DND-41 (cell line): ENCODE data around the gene SYNDIG1.

Experiments used
- ATAC-seq: fragments of 200-7000 bp; cut with Tn5 transposase; 3 replicates; pipeline ENCODE4 v1.9.1; 2021; ENCODE audit warnings: low read depth; ENCODE audit not compliant: insufficient read depth
- DNase-seq: peaks from one replicate; pipeline ENCODE4 v3.0.0-alpha.2; 2020
- H2AFZ ChIP-seq: 2 replicates; pipeline ENCODE4 v1.6.0; 2012; ENCODE audit warnings: low read depth, low read length
- H3K27ac ChIP-seq: 2 replicates; pipeline ENCODE4 v1.5.1; 2012; ENCODE audit warnings: low read length, inconsistent platforms
- H3K27me3 ChIP-seq: fragments of 200-600 bp; sonication (generic); 2 replicates; pipeline ENCODE4 v1.6.0; 2012; ENCODE audit warnings: low read length, mild to moderate bottlenecking, inconsistent platforms; ENCODE audit not compliant: insufficient read depth, poor library complexity
- H3K36me3 ChIP-seq: 2 replicates; pipeline ENCODE4 v1.5.1; 2012; ENCODE audit warnings: low read length, inconsistent platforms; ENCODE audit not compliant: insufficient read depth
- H3K4me1 ChIP-seq: 2 replicates; pipeline ENCODE4 v1.5.1; 2012; ENCODE audit warnings: mild to moderate bottlenecking, low read length; ENCODE audit not compliant: insufficient read depth
- H3K4me2 ChIP-seq: 2 replicates; pipeline ENCODE4 v1.6.0; 2012; ENCODE audit warnings: mild to moderate bottlenecking, moderate library complexity, low read length, inconsistent platforms; ENCODE audit not compliant: insufficient read depth
- H3K4me3 ChIP-seq, 2 experiments: fragments of 200-600 bp in 1 of 2; shearing (Covaris generic) in 1 of 2; 2 replicates each; pipeline ENCODE4 v1.5.1; 2012 to 2016; ENCODE audit warnings: inconsistent platforms in 2 of 2, low read length in 2 of 2, mild to moderate bottlenecking in 2 of 2, low read depth in 1 of 2, moderate library complexity in 1 of 2
- H3K79me2 ChIP-seq: 2 replicates; pipeline ENCODE4 v1.6.0; 2012; ENCODE audit warnings: low read length, inconsistent platforms; ENCODE audit not compliant: insufficient read depth
- H3K9ac ChIP-seq: 2 replicates; pipeline ENCODE4 v1.6.0; 2012; ENCODE audit warnings: low read depth, mild to moderate bottlenecking, inconsistent platforms, low read length, moderate library complexity
- H3K9me3 ChIP-seq: 2 replicates; pipeline ENCODE4 v1.5.1; 2012; ENCODE audit warnings: low read length, moderate library complexity, mild to moderate bottlenecking, inconsistent platforms; ENCODE audit not compliant: insufficient read depth, severe bottlenecking
- H4K20me1 ChIP-seq: 2 replicates; pipeline ENCODE4 v1.6.0; 2012; ENCODE audit warnings: low read length; ENCODE audit not compliant: insufficient read depth
- EZH2 ChIP-seq: IDR thresholded peaks from 3 replicates; pipeline ENCODE4 v1.6.1; 2012; ENCODE audit warnings: borderline replicate concordance, low read depth, mild to moderate bottlenecking, moderate library complexity, low read length, inconsistent platforms; ENCODE audit not compliant: severe bottlenecking
- TF ChIP-seq, protein P1 (sequence below): IDR thresholded peaks from 2 replicates; pipeline ENCODE4 v1.5.1; 2012; ENCODE audit warnings: borderline replicate concordance, low read length, moderate library complexity, mild to moderate bottlenecking; ENCODE audit not compliant: poor library complexity, severe bottlenecking; ENCODE audit errors: extremely low read depth

The SYNDIG1 gene

DNA sequence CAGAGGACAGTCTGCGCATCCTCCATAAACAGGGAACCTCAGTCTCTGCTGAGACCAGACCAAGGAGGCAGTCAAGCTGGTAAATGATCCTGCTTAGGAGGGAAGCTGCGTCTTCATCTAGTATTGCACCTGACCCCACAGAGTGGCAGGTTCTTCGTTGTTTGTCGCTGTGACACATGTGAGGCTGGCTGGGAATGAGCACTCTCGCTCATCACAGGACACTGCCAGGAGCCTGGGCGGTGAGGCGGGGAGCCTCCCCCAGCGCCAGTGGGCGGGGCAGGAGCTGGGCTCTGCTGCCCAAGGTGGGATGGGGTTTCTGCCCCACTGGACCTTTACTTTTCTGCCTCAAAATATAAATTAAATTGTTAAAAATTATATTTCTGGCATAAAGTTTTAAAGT, 48.4 kb upstream of the SYNDIG1 start:
- no peaks in the 10 kb centered on the region for H3K79me2 ChIP-seq
- no peak overlapping the region for H3K4me3 ChIP-seq
- DNase-seq (no peak), ATAC-seq (no peak)
- H4K20me1 ChIP-seq, result no peaks in the 10 kb centered on the region
- no peak for TF ChIP-seq EZH2
- H3K27ac ChIP-seq, result no peak overlapping the region
- H3K36me3 ChIP-seq, result no peaks in the 10 kb centered on the region
- H3K4me2 ChIP-seq, result no peak overlapping the region
- no peaks in the 10 kb centered on the region for H3K4me1 ChIP-seq
- H3K27me3 ChIP-seq, result no peaks in the 10 kb centered on the region
- H3K9me3 ChIP-seq, result peaks cover 13% of the 10 kb centered on the region
- no peak overlapping the region; the same call in 1 of the 2 replicates for H2AFZ ChIP-seq
- H3K9ac ChIP-seq, result no peak overlapping the region

DNA sequence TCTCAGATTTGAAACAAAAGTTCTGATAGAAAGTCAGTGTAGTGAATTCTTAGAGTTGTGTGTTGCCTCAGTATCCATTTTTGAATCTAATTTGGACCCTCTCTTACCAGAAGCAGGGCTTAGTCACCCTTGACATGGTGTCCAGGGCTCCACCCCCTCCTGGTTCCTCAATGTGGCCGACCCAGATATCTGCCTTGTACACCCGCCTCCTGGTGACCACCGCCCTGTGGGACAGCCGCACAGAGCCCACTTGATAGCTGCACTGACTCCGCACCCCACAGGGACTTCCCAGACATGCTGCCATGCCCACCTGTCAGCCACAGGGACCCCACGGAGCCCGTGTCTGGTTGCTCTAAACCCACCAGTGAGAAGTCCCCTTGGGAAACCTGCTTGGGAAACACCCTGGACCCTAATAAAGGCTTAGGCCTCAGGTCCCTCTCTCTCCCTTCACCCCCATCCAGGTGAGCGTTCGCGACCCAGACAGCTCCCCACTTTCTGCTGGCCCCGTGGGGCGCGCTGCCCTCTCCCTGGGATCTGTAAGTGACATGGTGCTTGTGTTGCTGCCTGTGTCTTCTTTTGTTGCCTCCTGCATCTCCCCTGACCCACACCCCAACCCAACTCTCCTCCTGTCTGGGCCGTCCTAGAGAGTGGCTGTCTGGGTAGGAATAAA, 47.2 kb upstream of the SYNDIG1 start:
- Histone ChIP-seq H2AFZ (no peak overlapping the region), H3K27me3 (no peaks in the 10 kb centered on the region), H3K9me3 (peaks cover 2% of the 10 kb centered on the region), H3K79me2 (no peaks in the 10 kb centered on the region), H3K27ac (no peak overlapping the region), H4K20me1 (no peaks in the 10 kb centered on the region), H3K4me2 (no peak overlapping the region), H3K9ac (no peak overlapping the region), H3K4me1 (no peaks in the 10 kb centered on the region), H3K4me3 (no peak overlapping the region), H3K36me3 (no peaks in the 10 kb centered on the region)
- DNase-seq (no peak), ATAC-seq (no peak)
- TF ChIP-seq, protein P1, sequence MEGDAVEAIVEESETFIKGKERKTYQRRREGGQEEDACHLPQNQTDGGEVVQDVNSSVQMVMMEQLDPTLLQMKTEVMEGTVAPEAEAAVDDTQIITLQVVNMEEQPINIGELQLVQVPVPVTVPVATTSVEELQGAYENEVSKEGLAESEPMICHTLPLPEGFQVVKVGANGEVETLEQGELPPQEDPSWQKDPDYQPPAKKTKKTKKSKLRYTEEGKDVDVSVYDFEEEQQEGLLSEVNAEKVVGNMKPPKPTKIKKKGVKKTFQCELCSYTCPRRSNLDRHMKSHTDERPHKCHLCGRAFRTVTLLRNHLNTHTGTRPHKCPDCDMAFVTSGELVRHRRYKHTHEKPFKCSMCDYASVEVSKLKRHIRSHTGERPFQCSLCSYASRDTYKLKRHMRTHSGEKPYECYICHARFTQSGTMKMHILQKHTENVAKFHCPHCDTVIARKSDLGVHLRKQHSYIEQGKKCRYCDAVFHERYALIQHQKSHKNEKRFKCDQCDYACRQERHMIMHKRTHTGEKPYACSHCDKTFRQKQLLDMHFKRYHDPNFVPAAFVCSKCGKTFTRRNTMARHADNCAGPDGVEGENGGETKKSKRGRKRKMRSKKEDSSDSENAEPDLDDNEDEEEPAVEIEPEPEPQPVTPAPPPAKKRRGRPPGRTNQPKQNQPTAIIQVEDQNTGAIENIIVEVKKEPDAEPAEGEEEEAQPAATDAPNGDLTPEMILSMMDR, result no peak
- TF ChIP-seq EZH2, result no peak

DNA sequence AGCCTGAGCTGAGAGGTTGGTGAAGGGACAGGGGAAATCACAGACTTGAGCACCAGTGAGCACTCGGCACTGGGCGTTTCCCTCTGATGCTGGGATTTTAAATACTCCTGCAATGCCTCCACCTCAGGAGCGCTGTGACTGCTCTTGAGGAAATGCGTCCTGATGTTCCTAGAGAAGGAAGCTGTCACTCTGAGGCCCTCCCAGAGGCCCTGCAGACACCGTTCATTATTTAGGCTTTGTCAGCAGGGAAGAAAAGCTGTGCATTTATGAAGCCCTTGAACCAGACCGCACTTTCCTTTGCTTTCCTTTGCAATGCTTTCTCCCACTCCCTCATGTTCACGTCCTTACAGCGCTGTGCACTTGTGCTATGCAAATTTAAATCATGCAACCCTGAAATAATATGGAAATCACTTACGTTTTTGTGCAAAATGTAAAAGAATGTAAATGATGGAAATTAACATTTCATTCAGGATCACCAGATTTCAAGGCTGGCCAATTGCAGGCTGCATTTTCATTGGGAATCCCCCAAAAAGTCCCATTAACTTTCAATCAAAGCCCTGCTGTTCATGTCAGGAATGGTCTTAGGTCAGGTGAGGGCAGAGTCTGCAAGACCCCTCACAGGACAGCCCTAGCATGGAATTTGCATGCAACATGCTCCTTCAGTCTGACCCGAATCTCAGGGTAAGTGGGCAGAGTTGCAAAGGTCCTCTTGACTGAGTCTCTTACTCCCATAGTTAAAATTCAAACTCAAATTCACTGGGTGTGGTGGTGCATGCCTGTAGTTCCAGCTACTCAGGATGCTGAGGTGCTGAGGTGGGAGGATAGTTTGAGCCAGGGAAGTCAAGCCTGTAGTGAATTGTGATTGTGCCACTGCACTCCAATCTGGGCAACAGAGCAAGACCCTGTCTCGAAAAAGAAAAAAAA, 45.8 kb upstream of the SYNDIG1 start:
- Histone ChIP-seq H3K27ac (no peak overlapping the region), H2AFZ (no peak overlapping the region), H4K20me1 (no peaks in the 10 kb centered on the region), H3K4me2 (no peak overlapping the region), H3K79me2 (no peaks in the 10 kb centered on the region), H3K27me3 (no peaks in the 10 kb centered on the region), H3K4me1 (no peaks in the 10 kb centered on the region), H3K9ac (no peak overlapping the region), H3K9me3 (no peaks in the 10 kb centered on the region), H3K4me3 (no peak overlapping the region), H3K36me3 (no peaks in the 10 kb centered on the region)
- TF ChIP-seq, protein P1, result no peak
- no peak for TF ChIP-seq EZH2
- DNase-seq (no peak), ATAC-seq (no peak)

DNA sequence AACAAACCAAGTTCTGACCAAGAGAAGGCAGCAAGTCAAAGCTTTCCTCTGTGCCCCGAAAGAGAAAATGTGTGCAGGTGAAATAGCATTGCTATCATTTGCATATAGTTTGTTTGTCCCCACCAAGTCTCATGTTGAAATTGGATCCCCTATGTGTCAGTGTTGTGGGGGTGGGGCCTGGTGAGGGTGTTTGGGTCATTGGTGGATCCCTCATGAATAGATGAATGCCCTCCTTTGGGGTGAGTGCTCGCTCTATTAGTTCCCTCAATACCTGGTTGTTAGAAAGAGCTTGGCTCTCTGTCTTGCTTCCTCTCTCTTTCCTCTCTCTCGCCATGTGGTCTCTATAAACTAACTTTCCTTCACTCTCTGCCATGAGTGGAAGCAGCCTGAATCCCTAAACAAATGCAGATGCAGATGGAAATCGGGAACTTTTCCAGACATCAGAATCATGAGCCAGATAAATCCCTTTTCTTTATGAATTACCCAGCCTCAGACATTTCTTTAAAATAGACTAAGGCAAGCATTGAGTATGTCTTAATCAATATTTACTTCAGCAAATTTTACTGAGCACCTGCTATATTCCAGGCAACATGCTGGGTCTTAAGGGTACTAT, 43.8 kb upstream of the SYNDIG1 start:
- ATAC-seq (no peak), DNase-seq (no peak)
- Histone ChIP-seq H3K27ac (no peak overlapping the region), H3K27me3 (no peaks in the 10 kb centered on the region), H3K4me2 (no peak overlapping the region), H3K9ac (no peak overlapping the region), H4K20me1 (no peaks in the 10 kb centered on the region), H3K79me2 (no peaks in the 10 kb centered on the region), H3K36me3 (no peaks in the 10 kb centered on the region), H2AFZ (no peak overlapping the region), H3K9me3 (peaks cover 3% of the 10 kb centered on the region), H3K4me1 (no peaks in the 10 kb centered on the region), H3K4me3 (no peak overlapping the region)
- TF ChIP-seq, protein P1, result no peak
- TF ChIP-seq EZH2, result no peak
